Superior temporal gyrus (tissue), 1 donor: ENCODE measurements around the gene LRCOL1.

ENCODE experiments used
- DNase-seq: peaks from one replicate; pipeline ENCODE4 v3.0.0-alpha.2; 2016; ENCODE audit errors: extremely low spot score

LRCOL1 gene

GRCh38 chr12:132635076-132635955, 24.9 kb upstream of the LRCOL1 start:
- DNase-seq: no peak

DNA sequence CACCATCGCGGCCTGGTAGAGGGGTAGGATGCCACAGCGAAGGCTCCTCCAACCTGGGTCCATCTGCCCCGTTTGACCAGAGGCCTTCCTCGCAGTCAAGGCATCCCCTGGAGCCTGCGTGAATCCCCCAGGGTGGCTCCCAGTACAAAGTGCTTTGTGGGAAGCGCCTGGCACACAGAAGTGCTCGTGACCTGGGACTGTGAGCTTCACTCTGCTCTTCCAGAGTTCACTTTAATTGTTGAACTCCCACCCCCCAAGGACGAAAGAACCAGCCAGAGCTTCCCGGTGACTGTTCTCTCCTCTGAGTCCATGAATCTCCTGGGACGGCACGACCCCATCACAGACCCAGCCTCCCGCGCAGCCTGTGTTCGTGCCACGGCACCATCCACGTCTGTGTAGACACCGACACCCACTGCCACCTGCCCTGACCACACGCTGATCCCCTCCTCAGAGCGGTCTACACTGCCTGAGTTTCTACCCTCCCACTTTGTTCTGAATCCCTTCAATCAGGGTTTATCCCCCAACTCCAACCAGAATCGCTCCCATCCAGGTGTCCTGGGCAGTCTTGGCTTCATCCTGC, 24.1 kb upstream of the LRCOL1 start:
- DNase-seq: no peak

DNA sequence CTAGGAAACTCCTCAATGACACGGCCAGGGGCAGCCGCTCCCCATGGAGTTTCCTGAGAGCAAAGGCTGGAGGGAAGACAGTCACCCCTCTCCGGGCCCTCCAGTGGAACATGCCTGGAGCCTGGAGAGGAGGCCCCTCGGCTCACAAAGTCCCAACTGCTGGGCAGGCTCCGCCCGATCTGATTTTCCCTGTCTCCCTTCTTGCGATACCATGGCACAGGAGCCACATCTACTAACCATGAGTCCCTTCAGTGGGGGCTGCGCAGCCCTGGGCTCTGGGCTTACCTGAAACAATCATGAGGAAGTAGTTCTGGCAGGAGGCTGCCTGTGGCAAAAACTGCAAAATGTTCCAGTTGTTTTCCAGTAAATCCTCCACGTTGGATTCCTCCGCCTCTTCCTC, 23.5 kb upstream of the LRCOL1 start:
- DNase-seq: no peak

- DNase-seq: no peak
Measured at GRCh38 chr12:132633398-132633797, 23.0 kb upstream of the LRCOL1 start.

- no peak for DNase-seq
Measured at GRCh38 chr12:132632521-132633228, 22.3 kb upstream of the LRCOL1 start.

GRCh38 chr12:132631666-132632065, 21.3 kb upstream of the LRCOL1 start:
- no peak for DNase-seq

DNA sequence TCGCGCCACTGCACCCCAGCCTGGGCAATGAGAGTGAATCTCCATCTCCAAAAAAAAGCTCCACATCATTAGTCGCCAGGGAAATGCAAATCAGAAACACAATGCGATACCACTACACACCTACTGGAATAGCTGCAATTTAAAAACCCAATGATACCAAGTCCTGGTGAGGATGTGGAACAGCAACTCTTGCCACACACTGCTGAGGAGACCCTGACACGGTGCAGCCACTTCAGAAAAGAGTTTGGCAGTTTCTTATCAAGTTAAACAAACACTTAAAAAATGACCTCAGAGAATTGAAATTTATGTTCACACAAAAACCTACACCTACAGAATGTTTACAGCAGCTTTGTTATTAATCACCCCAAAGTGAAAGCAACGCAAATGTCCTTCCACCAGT, 20.3 kb upstream of the LRCOL1 start:
- no peak for DNase-seq

- no peak for DNase-seq
Measured at GRCh38 chr12:132629330-132629729, 18.9 kb upstream of the LRCOL1 start.

- DNase-seq: no peak
Measured at GRCh38 chr12:132625731-132626430, 15.5 kb upstream of the LRCOL1 start.

- no peak for DNase-seq
Measured at GRCh38 chr12:132624910-132625630, 14.7 kb upstream of the LRCOL1 start.

DNA sequence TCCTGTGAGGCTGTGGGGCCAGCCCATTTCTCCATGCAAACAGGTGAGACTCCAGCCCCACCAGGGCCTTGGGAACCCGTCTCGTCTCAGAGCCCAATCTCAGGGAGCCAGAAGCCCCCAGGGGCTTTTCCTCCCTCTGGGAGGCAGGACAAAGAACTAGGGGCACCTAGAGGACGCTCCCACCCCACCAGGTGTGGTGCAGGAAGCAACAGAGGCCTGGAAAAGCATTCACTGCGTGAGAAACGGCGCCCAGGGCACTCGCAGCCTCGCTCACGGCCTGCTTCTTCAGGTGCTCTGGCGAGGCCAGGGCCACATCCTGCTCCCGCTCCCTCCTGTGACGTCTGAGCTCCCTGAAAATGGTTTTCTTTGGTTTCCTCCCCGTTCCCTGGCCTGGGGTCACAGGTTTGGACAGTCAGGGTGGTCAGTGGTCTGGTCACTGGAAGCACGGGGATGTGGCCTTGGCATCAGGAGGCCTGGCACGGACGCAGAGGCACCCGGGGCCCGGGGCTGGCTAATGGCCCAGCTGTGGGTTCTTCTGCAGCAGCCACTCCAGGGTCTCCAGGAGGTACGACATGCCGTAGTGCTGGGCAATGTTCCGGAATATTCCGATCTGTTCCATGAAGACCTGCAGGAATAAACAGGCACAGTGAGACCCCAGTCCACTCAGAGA, 13.9 kb upstream of the LRCOL1 start:
- no peak for DNase-seq

DNA sequence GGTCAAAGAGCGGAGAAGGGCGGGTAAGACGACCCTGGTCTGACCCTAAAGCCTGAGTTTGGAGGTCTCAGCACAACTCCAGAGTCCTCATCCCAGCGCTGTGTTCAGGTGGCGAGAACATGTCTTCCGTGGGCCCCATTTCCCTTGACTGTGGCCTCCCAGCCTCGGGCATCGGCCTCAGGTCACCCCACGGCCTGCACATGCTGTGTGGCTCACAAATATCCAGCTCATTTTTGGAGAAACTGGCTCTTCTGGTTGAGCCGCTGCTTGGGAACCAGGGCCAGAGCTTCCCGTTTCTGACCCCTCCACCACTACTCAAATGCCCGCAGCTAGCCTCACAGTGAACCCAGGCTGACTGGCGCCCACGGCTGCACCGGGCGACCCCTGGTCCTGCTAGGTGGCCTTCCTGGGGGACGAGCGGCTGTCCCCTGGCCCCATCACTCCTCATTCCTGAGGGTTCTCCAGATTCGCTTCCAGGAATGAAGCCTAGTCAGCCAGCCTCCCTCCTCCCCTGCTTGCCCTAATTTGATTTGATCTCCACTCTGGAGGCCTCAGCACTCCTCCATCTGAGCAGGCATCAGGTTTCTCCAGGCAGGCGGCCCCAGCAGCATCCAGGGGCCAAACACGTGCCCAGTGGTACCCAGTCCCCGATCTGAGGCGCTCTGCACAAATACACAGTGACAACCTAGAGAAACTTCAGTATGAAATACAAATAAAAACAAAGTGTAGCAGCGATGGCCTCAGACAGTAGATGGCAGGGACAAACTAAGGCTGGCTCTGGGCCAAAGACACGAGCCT, 12.9 kb upstream of the LRCOL1 start:
- no peak for DNase-seq

GRCh38 chr12:132622437-132623071, 12.2 kb upstream of the LRCOL1 start:
- no peak for DNase-seq

GRCh38 chr12:132621657-132622435, 11.5 kb upstream of the LRCOL1 start:
- no peak for DNase-seq

DNA sequence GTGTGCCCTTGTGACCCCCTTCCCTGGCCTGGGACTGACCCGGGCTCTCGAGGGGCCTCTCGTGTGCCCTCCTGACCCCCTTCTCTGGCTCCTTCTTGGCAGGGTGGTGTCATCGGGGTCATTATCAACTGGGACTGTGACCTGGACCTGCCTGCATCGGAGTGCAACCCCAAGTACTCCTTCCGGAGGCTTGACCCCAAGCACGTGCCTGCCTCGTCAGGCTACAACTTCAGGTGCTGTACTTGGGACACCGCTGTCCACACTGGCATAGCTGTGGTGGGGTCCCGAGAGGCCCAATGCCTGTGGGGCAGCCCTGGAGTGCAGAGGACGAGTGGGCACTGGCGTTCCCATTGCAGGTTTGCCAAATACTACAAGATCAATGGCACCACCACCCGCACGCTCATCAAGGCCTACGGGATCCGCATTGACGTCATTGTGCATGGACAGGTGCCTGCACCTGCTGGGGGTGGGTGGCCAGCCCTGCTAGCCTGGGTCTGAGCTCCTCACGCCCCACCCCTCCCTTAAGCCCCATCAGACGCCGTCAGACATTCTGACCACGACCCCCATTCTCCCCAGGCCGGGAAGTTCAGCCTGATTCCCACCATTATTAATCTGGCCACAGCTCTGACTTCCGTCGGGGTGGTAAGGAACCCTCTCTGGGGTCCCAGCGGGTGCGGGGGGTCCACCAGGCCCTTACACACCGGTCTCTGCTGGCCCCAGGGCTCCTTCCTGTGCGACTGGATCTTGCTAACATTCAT, 10.7 kb upstream of the LRCOL1 start:
- no peak for DNase-seq

DNA sequence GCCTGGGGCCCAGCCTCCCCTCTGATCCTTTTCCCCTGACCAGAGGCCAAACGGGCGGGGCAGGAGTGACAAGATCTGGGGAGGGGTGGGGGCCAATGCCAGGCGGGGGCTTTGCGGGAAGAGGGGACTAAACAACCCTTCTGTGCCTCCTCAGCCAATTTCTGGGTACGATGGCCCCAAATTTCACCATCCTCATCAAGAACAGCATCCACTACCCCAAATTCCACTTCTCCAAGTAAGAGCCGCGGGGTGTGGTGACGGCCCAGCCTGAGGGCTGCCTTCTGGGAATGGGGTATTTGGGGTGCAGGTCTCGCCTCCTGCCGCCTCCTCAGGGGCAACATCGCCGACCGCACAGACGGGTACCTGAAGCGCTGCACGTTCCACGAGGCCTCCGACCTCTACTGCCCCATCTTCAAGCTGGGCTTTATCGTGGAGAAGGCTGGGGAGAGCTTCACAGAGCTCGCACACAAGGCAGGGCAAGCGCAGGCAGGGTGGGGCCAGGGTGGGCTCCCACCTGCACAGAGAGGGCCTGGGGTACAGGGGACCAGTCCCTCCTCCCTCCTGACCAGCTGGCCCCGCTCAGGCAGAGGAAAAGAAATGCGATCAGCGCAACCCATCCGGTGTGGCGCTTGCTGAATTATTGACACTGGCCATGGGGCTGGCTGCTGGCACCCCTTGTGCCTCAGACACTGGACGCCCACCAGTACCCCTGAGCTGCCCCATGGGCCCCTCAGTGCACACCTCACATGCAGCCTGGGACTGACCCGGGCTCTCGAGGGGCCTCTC, 9.9 kb upstream of the LRCOL1 start:
- no peak for DNase-seq

DNA sequence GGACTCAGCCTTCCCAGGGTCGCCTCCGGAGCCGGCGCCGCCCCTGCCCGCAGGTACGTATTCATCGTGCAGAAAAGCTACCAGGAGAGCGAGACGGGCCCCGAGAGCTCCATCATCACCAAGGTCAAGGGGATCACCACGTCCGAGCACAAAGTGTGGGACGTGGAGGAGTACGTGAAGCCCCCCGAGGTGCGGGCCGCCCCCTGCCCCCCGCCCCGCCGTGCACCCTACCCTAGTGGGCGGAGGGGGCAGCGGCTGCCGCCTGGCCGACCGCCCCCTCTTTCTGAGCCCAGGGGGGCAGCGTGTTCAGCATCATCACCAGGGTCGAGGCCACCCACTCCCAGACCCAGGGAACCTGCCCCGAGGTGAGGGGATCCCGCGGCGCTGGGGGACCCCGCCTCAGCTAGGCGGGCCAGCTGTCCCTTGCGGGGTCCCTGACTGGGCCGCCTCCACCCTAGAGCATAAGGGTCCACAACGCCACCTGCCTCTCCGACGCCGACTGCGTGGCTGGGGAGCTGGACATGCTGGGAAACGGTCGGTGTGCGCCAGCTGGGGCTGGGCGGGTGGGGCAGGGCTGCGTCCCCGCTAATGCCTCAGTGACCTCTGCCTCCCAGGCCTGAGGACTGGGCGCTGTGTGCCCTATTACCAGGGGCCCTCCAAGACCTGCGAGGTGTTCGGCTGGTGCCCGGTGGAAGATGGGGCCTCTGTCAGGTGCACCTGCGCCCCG, 9.2 kb upstream of the LRCOL1 start:
- no peak for DNase-seq
